Measurements from ENCODE around the gene ZFYVE28.

Gene ZFYVE28

GRCh38 chr4:2304321-2304876 is 114.0 kb downstream of the ZFYVE28 start:
- Histone ChIP-seq H3K27ac (no peak overlapping the region), H3K9me3 (ENCODE audit: control insufficient read depth, low read length) (no peaks in the 10 kb centered on the region), H3K4me3 (ENCODE audit: low read depth, low read length) (no peak overlapping the region), H3K4me1 (no peaks in the 10 kb centered on the region), H3K79me2 (no peaks in the 10 kb centered on the region), H3K9ac (no peak overlapping the region), H3K4me2 (ENCODE audit: low read length) (no peak overlapping the region), H3K36me3 (ENCODE audit: control insufficient read depth, insufficient read depth, low read length) (no peaks in the 10 kb centered on the region), H2AFZ (no peak overlapping the region), H3K27me3 (ENCODE audit: control insufficient read depth, insufficient read depth, low read length) (no peaks in the 10 kb centered on the region)
- TF ChIP-seq CTCF (IDR thresholded peaks at IDR 0.05) = no peak

- Histone ChIP-seq H3K4me3 (ENCODE audit: low read depth, low read length) (no peak overlapping the region), H3K27me3 (ENCODE audit: control insufficient read depth, insufficient read depth, low read length) (no peaks in the 10 kb centered on the region), H2AFZ (no peak overlapping the region), H3K4me1 (no peaks in the 10 kb centered on the region), H3K4me2 (ENCODE audit: low read length) (no peak overlapping the region), H3K9ac (no peak overlapping the region), H3K27ac (no peak overlapping the region), H3K36me3 (ENCODE audit: control insufficient read depth, insufficient read depth, low read length) (no peaks in the 10 kb centered on the region), H3K9me3 (ENCODE audit: control insufficient read depth, low read length) (no peaks in the 10 kb centered on the region), H3K79me2 (no peaks in the 10 kb centered on the region)
- no peak for TF ChIP-seq CTCF (IDR thresholded peaks at IDR 0.05)
Observed at GRCh38 chr4:2303686-2304320, 114.6 kb downstream of the ZFYVE28 start.

- Histone ChIP-seq H2AFZ (no peak overlapping the region), H3K79me2 (no peaks in the 10 kb centered on the region), H3K4me1 (no peaks in the 10 kb centered on the region), H3K36me3 (ENCODE audit: control insufficient read depth, insufficient read depth, low read length) (no peaks in the 10 kb centered on the region), H3K9me3 (ENCODE audit: control insufficient read depth, low read length) (no peaks in the 10 kb centered on the region), H3K27me3 (ENCODE audit: control insufficient read depth, insufficient read depth, low read length) (no peaks in the 10 kb centered on the region), H3K27ac (no peak overlapping the region), H3K4me2 (ENCODE audit: low read length) (no peak overlapping the region), H3K4me3 (ENCODE audit: low read depth, low read length) (no peak overlapping the region), H3K9ac (no peak overlapping the region)
- no peak for TF ChIP-seq CTCF (IDR thresholded peaks at IDR 0.05)
Observed at GRCh38 chr4:2303121-2303685, 115.2 kb downstream of the ZFYVE28 start.

GRCh38 chr4:2302387-2303119 is 115.9 kb downstream of the ZFYVE28 start:
- H3K27ac ChIP-seq = no peak overlapping the region
- no peaks in the 10 kb centered on the region for H3K27me3 ChIP-seq (ENCODE audit: control insufficient read depth, insufficient read depth, low read length)
- H3K4me2 ChIP-seq (ENCODE audit: low read length) = no peak overlapping the region
- no peak for TF ChIP-seq CTCF (IDR thresholded peaks at IDR 0.05)
- H3K4me1 ChIP-seq = no peaks in the 10 kb centered on the region
- no peaks in the 10 kb centered on the region for H3K36me3 ChIP-seq (ENCODE audit: control insufficient read depth, insufficient read depth, low read length)
- H3K9ac ChIP-seq = no peak overlapping the region
- no peak overlapping the region for H3K4me3 ChIP-seq (ENCODE audit: low read depth, low read length)
- no peaks in the 10 kb centered on the region for H3K79me2 ChIP-seq
- no peaks in the 10 kb centered on the region for H3K9me3 ChIP-seq (ENCODE audit: control insufficient read depth, low read length)
- no peak overlapping the region for H2AFZ ChIP-seq
